ENCODE results near the gene AFDN.

DNA sequence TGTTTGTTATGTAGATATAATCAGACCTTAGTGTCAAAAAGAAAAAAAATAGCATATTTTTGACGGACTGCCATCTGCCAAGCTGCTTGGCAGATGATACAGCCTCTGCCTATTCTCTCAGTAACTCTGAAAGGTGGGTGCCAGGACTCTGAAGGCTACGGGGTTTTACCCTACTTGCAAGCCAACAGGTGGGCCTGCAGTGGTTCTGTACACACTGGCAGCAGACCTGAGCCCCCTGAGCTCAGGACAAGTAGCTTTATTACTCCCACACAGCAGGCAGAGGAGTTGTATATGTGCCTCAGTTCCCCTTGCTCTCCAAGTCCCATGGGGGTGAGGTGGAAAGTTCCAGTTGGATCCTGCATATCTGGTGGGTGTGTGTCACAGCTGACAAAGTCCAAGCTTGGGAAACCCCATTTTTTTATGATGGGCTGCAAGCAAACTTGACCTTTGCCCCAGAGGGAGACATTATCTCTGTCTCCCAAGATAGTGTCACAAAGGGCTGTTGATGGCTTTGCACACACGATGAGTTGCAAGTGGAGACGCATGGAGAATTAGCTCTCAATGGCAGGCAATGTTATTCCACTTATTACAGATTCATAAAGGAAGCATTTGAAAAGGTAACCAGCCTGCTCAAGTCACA, 20.5 kb upstream of the AFDN start:
- TF ChIP-seq, protein P1, sequence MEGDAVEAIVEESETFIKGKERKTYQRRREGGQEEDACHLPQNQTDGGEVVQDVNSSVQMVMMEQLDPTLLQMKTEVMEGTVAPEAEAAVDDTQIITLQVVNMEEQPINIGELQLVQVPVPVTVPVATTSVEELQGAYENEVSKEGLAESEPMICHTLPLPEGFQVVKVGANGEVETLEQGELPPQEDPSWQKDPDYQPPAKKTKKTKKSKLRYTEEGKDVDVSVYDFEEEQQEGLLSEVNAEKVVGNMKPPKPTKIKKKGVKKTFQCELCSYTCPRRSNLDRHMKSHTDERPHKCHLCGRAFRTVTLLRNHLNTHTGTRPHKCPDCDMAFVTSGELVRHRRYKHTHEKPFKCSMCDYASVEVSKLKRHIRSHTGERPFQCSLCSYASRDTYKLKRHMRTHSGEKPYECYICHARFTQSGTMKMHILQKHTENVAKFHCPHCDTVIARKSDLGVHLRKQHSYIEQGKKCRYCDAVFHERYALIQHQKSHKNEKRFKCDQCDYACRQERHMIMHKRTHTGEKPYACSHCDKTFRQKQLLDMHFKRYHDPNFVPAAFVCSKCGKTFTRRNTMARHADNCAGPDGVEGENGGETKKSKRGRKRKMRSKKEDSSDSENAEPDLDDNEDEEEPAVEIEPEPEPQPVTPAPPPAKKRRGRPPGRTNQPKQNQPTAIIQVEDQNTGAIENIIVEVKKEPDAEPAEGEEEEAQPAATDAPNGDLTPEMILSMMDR (IDR thresholded peaks at IDR 0.05), result no peak
- TF ChIP-seq POLR2AphosphoS5 (IDR thresholded peaks at IDR 0.05) (no peak), POLR2A (IDR thresholded peaks at IDR 0.05; ENCODE audit: low read depth) (no peak)
